ENCODE measurements around the gene ARHGEF7.

The ARHGEF7 gene

DNA sequence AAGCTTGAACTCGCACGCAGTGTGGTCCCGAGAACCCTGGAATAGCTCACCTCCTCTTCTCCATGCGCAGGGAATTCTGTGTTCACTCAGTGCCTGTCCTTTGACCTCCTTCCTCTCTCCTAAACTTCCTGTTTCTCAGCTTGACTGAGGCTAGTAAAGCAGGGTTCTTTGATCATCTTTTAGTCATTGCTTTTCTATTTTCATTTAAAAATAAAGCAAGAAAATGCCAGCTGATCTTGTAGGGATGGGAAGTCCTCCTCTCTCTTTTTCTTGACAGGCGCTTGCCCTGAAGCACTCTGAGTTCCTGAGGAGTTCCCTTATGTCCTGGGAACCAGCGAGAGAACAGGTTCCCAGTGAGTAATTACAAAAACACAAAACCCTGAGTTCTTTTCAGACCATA, 62.8 kb downstream of the ARHGEF7 start:
- H3K27ac ChIP-seq (ENCODE audit: low read length) = no peak overlapping the region
- H3K9me3 ChIP-seq (ENCODE audit: insufficient read depth, low read length) = peaks cover 7% of the 10 kb centered on the region; the same call in 1 of the 2 replicates
- H3K4me1 ChIP-seq (ENCODE audit: low read length) = peaks cover 20% of the 10 kb centered on the region
- H3K9ac ChIP-seq (ENCODE audit: low read length) = no peak overlapping the region
- peaks cover 62% of the 10 kb centered on the region for H3K36me3 ChIP-seq (replicated peaks; ENCODE audit: low read depth, low read length)
- H3K79me2 ChIP-seq (ENCODE audit: low read length) = peaks cover 91% of the 10 kb centered on the region
- TF ChIP-seq, protein P1, sequence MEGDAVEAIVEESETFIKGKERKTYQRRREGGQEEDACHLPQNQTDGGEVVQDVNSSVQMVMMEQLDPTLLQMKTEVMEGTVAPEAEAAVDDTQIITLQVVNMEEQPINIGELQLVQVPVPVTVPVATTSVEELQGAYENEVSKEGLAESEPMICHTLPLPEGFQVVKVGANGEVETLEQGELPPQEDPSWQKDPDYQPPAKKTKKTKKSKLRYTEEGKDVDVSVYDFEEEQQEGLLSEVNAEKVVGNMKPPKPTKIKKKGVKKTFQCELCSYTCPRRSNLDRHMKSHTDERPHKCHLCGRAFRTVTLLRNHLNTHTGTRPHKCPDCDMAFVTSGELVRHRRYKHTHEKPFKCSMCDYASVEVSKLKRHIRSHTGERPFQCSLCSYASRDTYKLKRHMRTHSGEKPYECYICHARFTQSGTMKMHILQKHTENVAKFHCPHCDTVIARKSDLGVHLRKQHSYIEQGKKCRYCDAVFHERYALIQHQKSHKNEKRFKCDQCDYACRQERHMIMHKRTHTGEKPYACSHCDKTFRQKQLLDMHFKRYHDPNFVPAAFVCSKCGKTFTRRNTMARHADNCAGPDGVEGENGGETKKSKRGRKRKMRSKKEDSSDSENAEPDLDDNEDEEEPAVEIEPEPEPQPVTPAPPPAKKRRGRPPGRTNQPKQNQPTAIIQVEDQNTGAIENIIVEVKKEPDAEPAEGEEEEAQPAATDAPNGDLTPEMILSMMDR (IDR thresholded peaks at IDR 0.05; ENCODE audit: low read depth, low read length) = no peak
- no peak for TF ChIP-seq EZH2phosphoT487 (IDR thresholded peaks at IDR 0.05; ENCODE audit: low read depth)
- H3K4me2 ChIP-seq (ENCODE audit: low read length) = no peak overlapping the region
- H3K4me3 ChIP-seq (ENCODE audit: low read length) = no peak overlapping the region
- H4K20me1 ChIP-seq (ENCODE audit: insufficient read depth, low read length) = peaks cover 9% of the 10 kb centered on the region; the same call in 1 of the 2 replicates
- no peak overlapping the region for H2AFZ ChIP-seq (ENCODE audit: low read depth, low read length)
- no peaks in the 10 kb centered on the region for H3K27me3 ChIP-seq (ENCODE audit: low read depth, low read length)

GRCh38 chr13:111178402-111178801, 63.3 kb downstream of the ARHGEF7 start:
- Histone ChIP-seq H3K4me1 (ENCODE audit: low read length) (peaks cover 20% of the 10 kb centered on the region), H3K4me2 (ENCODE audit: low read length) (no peak overlapping the region), H3K27me3 (ENCODE audit: low read depth, low read length) (no peaks in the 10 kb centered on the region), H3K79me2 (ENCODE audit: low read length) (peaks cover 91% of the 10 kb centered on the region), H3K9ac (ENCODE audit: low read length) (no peak overlapping the region), H3K36me3 (replicated peaks; ENCODE audit: low read depth, low read length) (peaks cover 62% of the 10 kb centered on the region), H2AFZ (ENCODE audit: low read depth, low read length) (no peak overlapping the region), H3K4me3 (ENCODE audit: low read length) (no peak overlapping the region), H4K20me1 (ENCODE audit: insufficient read depth, low read length) (peaks cover 6% of the 10 kb centered on the region; the same call in 1 of the 2 replicates), H3K27ac (ENCODE audit: low read length) (no peak overlapping the region), H3K9me3 (ENCODE audit: insufficient read depth, low read length) (peaks cover 7% of the 10 kb centered on the region; the same call in 1 of the 2 replicates)
- TF ChIP-seq, protein P1 (IDR thresholded peaks at IDR 0.05; ENCODE audit: low read depth, low read length) = no peak
- no peak for TF ChIP-seq EZH2phosphoT487 (IDR thresholded peaks at IDR 0.05; ENCODE audit: low read depth)

DNA sequence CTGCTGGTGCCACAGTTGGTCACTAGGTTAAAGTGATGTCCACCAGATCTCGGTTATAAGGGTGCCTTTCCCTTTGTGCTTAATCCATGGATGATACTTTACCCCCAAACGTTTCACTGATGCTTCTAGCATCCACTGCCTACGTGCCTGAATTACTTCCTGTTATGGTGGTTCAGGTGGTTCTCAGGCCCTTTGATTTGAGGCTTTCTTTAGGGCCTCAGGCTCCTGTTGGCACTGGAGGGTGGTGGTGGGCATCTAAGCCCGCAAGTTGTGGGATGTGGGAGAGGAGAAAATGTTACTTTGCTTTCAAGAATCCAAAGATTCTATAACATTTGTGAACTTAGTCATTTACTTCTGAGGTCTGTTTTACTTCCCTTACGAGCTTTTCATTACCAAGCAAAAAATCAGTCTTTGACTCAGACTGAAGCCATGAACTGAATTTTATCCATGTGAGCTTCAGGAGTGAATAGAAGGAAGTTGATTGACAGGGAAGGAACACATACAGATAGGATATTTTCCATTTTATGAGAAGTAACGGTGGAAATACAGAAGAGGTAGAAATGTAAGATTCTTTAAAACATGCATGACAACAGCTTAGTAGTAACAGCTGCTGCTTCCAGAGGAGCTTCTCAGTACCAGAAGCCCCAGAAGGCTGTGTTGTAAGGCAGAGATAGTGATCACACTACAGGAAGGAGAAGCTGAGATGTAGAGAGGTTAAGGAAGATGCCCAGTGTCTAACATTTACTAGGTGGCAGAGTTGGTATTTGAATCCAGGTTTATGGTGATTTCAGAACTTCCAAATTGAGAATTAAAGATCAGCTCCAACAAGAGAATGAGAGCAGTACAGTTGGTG, 65.0 kb downstream of the ARHGEF7 start:
- H3K9ac ChIP-seq (ENCODE audit: low read length) = no peak overlapping the region
- peaks cover 36% of the 10 kb centered on the region for H3K4me1 ChIP-seq (ENCODE audit: low read length)
- peaks cover 48% of the 10 kb centered on the region for H3K36me3 ChIP-seq (replicated peaks; ENCODE audit: low read depth, low read length)
- H4K20me1 ChIP-seq (ENCODE audit: insufficient read depth, low read length) = peaks cover 6% of the 10 kb centered on the region; the same call in 1 of the 2 replicates
- H2AFZ ChIP-seq (ENCODE audit: low read depth, low read length) = no peak overlapping the region
- H3K79me2 ChIP-seq (ENCODE audit: low read length) = peaks cover 92% of the 10 kb centered on the region
- no peak overlapping the region for H3K4me3 ChIP-seq (ENCODE audit: low read length)
- H3K4me2 ChIP-seq (ENCODE audit: low read length) = peak overlapping the region; percentile 55
- H3K27ac ChIP-seq (ENCODE audit: low read length) = peak overlapping the region; percentile 50
- TF ChIP-seq EZH2phosphoT487 (IDR thresholded peaks at IDR 0.05; ENCODE audit: low read depth) = no peak
- TF ChIP-seq, protein P1 (IDR thresholded peaks at IDR 0.05; ENCODE audit: low read depth, low read length) = no peak
- peaks cover 9% of the 10 kb centered on the region; the same call in 1 of the 2 replicates for H3K9me3 ChIP-seq (ENCODE audit: insufficient read depth, low read length)
- H3K27me3 ChIP-seq (ENCODE audit: low read depth, low read length) = no peaks in the 10 kb centered on the region

DNA sequence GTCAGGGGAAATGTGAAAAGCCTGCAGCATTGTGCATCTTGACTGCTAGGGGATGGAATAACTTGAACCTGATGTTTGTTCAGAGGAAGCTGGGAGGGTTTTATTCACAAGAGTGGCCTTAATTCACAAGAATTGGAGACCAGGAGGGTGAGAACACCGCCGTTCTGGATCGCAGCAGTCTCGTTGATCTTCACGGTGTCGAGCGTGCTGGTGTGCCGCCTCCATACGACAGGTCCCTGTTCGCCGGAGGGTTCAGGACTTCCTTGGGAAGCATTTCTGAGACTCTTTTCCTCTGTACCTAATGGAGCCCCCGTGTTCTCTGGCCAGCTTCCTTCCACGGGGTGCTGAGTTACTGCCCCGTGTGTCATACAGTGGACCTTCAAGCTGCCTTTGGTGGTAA, 66.9 kb downstream of the ARHGEF7 start:
- Histone ChIP-seq H3K27ac (ENCODE audit: low read length) (no peak overlapping the region), H3K4me1 (ENCODE audit: low read length) (peaks cover 49% of the 10 kb centered on the region), H3K4me2 (ENCODE audit: low read length) (no peak overlapping the region), H3K79me2 (ENCODE audit: low read length) (peaks cover 95% of the 10 kb centered on the region), H2AFZ (ENCODE audit: low read depth, low read length) (no peak overlapping the region), H3K36me3 (replicated peaks; ENCODE audit: low read depth, low read length) (peaks cover 37% of the 10 kb centered on the region), H3K27me3 (ENCODE audit: low read depth, low read length) (no peaks in the 10 kb centered on the region), H4K20me1 (ENCODE audit: insufficient read depth, low read length) (peaks cover 24% of the 10 kb centered on the region), H3K9ac (ENCODE audit: low read length) (no peak overlapping the region), H3K4me3 (ENCODE audit: low read length) (no peak overlapping the region), H3K9me3 (ENCODE audit: insufficient read depth, low read length) (peaks cover 8% of the 10 kb centered on the region; the same call in 1 of the 2 replicates)
- TF ChIP-seq, protein P1 (IDR thresholded peaks at IDR 0.05; ENCODE audit: low read depth, low read length) = no peak
- TF ChIP-seq EZH2phosphoT487 (IDR thresholded peaks at IDR 0.05; ENCODE audit: low read depth) = no peak

Data from OCI-LY3 (cell line).